ENCODE results near the gene PGBD2. TPM values are rescaled to one million over a fixed set of nuclear protein-coding genes. Genes with fewer than 3 reads are reported as not detected.
A peak's percentile ranks its signal among the peaks of the same experiment; 100 is the strongest.

PGBD2 gene
- total and polyA plus RNA-seq, 9 of the 15 experiments (the other 6 are each of a cell fraction or from before 2014, with no cell fraction given), result 11.9 to 21.8 (median 14.7) TPM

GRCh38 chr1:248858096-248858890 is 47.7 kb upstream of the PGBD2 start (continued):
- no peak; the same call in 1 of the 2 replicates for TF ChIP-seq PHF21A (IDR thresholded peaks at IDR 0.05; ENCODE audit: borderline replicate concordance, low read depth)
- 0 out of 2 replicates have a peak, but pooled peaks have one; percentile 2 for TF ChIP-seq ZNF57 (CRISPR knock-in tag; IDR thresholded peaks at IDR 0.05)
- peak; percentile 98 for TF ChIP-seq CHD1 (IDR thresholded peaks at IDR 0.05; ENCODE audit: low read length)
- no peak for TF ChIP-seq TFAM (CRISPR knock-in tag; conservative IDR thresholded peaks at IDR 0.05)
- TF ChIP-seq ZNF408 (CRISPR knock-in tag; IDR thresholded peaks at IDR 0.05; ENCODE audit: low read depth), result no peak
- TF ChIP-seq, protein P1, sequence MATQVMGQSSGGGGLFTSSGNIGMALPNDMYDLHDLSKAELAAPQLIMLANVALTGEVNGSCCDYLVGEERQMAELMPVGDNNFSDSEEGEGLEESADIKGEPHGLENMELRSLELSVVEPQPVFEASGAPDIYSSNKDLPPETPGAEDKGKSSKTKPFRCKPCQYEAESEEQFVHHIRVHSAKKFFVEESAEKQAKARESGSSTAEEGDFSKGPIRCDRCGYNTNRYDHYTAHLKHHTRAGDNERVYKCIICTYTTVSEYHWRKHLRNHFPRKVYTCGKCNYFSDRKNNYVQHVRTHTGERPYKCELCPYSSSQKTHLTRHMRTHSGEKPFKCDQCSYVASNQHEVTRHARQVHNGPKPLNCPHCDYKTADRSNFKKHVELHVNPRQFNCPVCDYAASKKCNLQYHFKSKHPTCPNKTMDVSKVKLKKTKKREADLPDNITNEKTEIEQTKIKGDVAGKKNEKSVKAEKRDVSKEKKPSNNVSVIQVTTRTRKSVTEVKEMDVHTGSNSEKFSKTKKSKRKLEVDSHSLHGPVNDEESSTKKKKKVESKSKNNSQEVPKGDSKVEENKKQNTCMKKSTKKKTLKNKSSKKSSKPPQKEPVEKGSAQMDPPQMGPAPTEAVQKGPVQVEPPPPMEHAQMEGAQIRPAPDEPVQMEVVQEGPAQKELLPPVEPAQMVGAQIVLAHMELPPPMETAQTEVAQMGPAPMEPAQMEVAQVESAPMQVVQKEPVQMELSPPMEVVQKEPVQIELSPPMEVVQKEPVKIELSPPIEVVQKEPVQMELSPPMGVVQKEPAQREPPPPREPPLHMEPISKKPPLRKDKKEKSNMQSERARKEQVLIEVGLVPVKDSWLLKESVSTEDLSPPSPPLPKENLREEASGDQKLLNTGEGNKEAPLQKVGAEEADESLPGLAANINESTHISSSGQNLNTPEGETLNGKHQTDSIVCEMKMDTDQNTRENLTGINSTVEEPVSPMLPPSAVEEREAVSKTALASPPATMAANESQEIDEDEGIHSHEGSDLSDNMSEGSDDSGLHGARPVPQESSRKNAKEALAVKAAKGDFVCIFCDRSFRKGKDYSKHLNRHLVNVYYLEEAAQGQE (IDR thresholded peaks at IDR 0.05; ENCODE audit: borderline replicate concordance), result peak; percentile 51; the same call in 1 of the 2 replicates
- TF ChIP-seq, protein P1 (CRISPR knock-in tag; IDR thresholded peaks at IDR 0.05; ENCODE audit: low read depth), result no peak
- TF ChIP-seq ZNF174 (CRISPR knock-in tag; IDR thresholded peaks at IDR 0.05), result no peak
- TF ChIP-seq ZNF518B (CRISPR knock-in tag; IDR thresholded peaks at IDR 0.05), result no peak
- TF ChIP-seq FOXK2 (conservative IDR thresholded peaks at IDR 0.05 in 1 of 2, IDR thresholded peaks at IDR 0.05 in 1 of 2; ENCODE audit: low read depth in 2 of 2), result peak; percentile 37 to 57; a peak in 2 of 4 replicates
- TF ChIP-seq DMBX1 (CRISPR knock-in tag; IDR thresholded peaks at IDR 0.05; ENCODE audit: borderline replicate concordance), result 0 out of 2 replicates have a peak, but pooled peaks have one; percentile 34
- no peak for TF ChIP-seq CBFA2T3 (IDR thresholded peaks at IDR 0.05)
